ENCODE results near the gene METAP2.

Gene METAP2

GRCh38 chr12:95549392-95550084, 75.6 kb downstream of the METAP2 start:
- no peak overlapping the region for H3K27ac ChIP-seq (ENCODE audit: low read depth, low read length)
- no peaks in the 10 kb centered on the region for H3F3A ChIP-seq (ENCODE audit: insufficient read depth)
- H3K4me3 ChIP-seq (ENCODE audit: insufficient read depth, low read length, poor library complexity, severe bottlenecking), result no peak overlapping the region
- H3K27me3 ChIP-seq (ENCODE audit: low read length), result no peaks in the 10 kb centered on the region
- TF ChIP-seq CTCF (IDR thresholded peaks at IDR 0.05; ENCODE audit: insufficient read depth, low read length, poor library complexity, severe bottlenecking), result no peak
- TF ChIP-seq EZH2phosphoT487 (conservative IDR thresholded peaks at IDR 0.05; ENCODE audit: low read length), result no peak
- no peak overlapping the region for H3K9ac ChIP-seq (ENCODE audit: low read length)
- H3K4me2 ChIP-seq (ENCODE audit: low read depth, low read length, poor library complexity, severe bottlenecking), result no peak overlapping the region
- no peaks in the 10 kb centered on the region for H3K9me2 ChIP-seq (replicated peaks; ENCODE audit: insufficient read depth, low read length)
- H3K9me3 ChIP-seq (ENCODE audit: insufficient read depth, low read length), result no peaks in the 10 kb centered on the region
- no peak overlapping the region for H2AFZ ChIP-seq (ENCODE audit: low read depth, low read length, severe bottlenecking)
- no peaks in the 10 kb centered on the region for H3K36me3 ChIP-seq (ENCODE audit: low read length)
- H3K79me2 ChIP-seq (ENCODE audit: insufficient read depth, low read length), result no peaks in the 10 kb centered on the region
- no peaks in the 10 kb centered on the region for H4K20me1 ChIP-seq (ENCODE audit: low read depth, low read length)

GRCh38 chr12:95551305-95551704, 77.4 kb downstream of the METAP2 start, which contains the start of gene USP44:
USP44 (minus strand) TSS chr12:95551476; CDS start chr12:95534256, 17,220 bp downstream.
- Histone ChIP-seq H4K20me1 (ENCODE audit: low read depth, low read length) (no peaks in the 10 kb centered on the region), H3K4me3 (ENCODE audit: insufficient read depth, low read length, poor library complexity, severe bottlenecking) (no peak within 1 kb of the TSS), H3K9me3 (ENCODE audit: insufficient read depth, low read length) (no peaks in the 10 kb centered on the region), H3K4me2 (ENCODE audit: low read depth, low read length, poor library complexity, severe bottlenecking) (no peak within 1 kb of the TSS), H3K27me3 (ENCODE audit: low read length) (no peaks in the 10 kb centered on the region), H3K9ac (ENCODE audit: low read length) (no peak within 1 kb of the TSS), H3F3A (ENCODE audit: insufficient read depth) (no peaks in the 10 kb centered on the region), H3K27ac (ENCODE audit: low read depth, low read length) (no peak within 1 kb of the TSS), H3K9me2 (replicated peaks; ENCODE audit: insufficient read depth, low read length) (no peaks in the 10 kb centered on the region), H2AFZ (ENCODE audit: low read depth, low read length, severe bottlenecking) (no peak within 1 kb of the TSS), H3K36me3 (ENCODE audit: low read length) (no peaks in the 10 kb centered on the region), H3K79me2 (ENCODE audit: insufficient read depth, low read length) (no peaks in the 10 kb centered on the region)
- TF ChIP-seq CTCF (IDR thresholded peaks at IDR 0.05; ENCODE audit: insufficient read depth, low read length, poor library complexity, severe bottlenecking) (no peak), EZH2phosphoT487 (conservative IDR thresholded peaks at IDR 0.05; ENCODE audit: low read length) (no peak)

- Histone ChIP-seq H3K27ac (ENCODE audit: low read depth, low read length) (no peak overlapping the region), H4K20me1 (ENCODE audit: low read depth, low read length) (no peaks in the 10 kb centered on the region), H3K36me3 (ENCODE audit: low read length) (no peaks in the 10 kb centered on the region), H3K79me2 (ENCODE audit: insufficient read depth, low read length) (no peaks in the 10 kb centered on the region), H3K4me3 (ENCODE audit: insufficient read depth, low read length, poor library complexity, severe bottlenecking) (no peak overlapping the region), H3K9me3 (ENCODE audit: insufficient read depth, low read length) (no peaks in the 10 kb centered on the region), H3K27me3 (ENCODE audit: low read length) (no peaks in the 10 kb centered on the region), H3F3A (ENCODE audit: insufficient read depth) (no peaks in the 10 kb centered on the region), H2AFZ (ENCODE audit: low read depth, low read length, severe bottlenecking) (no peak overlapping the region), H3K4me2 (ENCODE audit: low read depth, low read length, poor library complexity, severe bottlenecking) (no peak overlapping the region), H3K9ac (ENCODE audit: low read length) (no peak overlapping the region), H3K9me2 (replicated peaks; ENCODE audit: insufficient read depth, low read length) (no peaks in the 10 kb centered on the region)
- no peak for TF ChIP-seq CTCF (IDR thresholded peaks at IDR 0.05; ENCODE audit: insufficient read depth, low read length, poor library complexity, severe bottlenecking)
- TF ChIP-seq EZH2phosphoT487 (conservative IDR thresholded peaks at IDR 0.05; ENCODE audit: low read length), result no peak
These were observed 78.1 kb downstream of the METAP2 start for GRCh38 chr12:95551913-95552516.
